HG02973 (cell line): ENCODE data around the gene PRR16.
"Not testable (repeated sequence)": the region's sequence is repeated elsewhere in the genome, so short reads cannot be mapped to it uniquely, and the experiment has no call there.

Experiments used
- ATAC-seq: cut with Tn5 transposase; IDR thresholded peaks from one replicate; pipeline ENCODE4 v1.9.1; 2021; ENCODE audit warnings: moderate library complexity; ENCODE audit not compliant: unreplicated experiment

The PRR16 gene

DNA sequence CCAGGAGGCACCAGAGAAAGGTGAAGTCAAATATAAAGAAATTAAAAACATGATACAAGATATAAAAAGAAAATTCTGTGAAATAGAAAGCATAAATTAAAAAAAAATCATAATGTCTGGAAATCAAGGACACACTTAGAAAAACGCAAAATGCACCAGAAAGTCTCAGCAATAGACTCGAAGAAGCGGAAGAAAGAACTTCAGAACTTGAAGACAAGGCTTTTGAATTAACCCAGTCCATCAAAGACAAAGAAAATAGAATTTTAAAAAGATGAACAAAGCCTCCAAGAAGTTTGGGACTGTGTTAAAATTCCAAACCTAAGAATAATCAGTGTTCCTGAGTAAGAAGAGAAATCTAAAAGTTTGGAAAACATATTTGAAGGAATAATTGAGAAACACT lies 168.3 kb downstream of the PRR16 start:
- no peak for ATAC-seq

GRCh38 chr5:120638449-120638848 lies 174.3 kb downstream of the PRR16 start:
- ATAC-seq = no peak

- ATAC-seq = no peak
These were observed 176.7 kb downstream of the PRR16 start for GRCh38 chr5:120640778-120641177.

- ATAC-seq = no peak
These were observed 180.4 kb downstream of the PRR16 start for GRCh38 chr5:120644516-120644915.

DNA sequence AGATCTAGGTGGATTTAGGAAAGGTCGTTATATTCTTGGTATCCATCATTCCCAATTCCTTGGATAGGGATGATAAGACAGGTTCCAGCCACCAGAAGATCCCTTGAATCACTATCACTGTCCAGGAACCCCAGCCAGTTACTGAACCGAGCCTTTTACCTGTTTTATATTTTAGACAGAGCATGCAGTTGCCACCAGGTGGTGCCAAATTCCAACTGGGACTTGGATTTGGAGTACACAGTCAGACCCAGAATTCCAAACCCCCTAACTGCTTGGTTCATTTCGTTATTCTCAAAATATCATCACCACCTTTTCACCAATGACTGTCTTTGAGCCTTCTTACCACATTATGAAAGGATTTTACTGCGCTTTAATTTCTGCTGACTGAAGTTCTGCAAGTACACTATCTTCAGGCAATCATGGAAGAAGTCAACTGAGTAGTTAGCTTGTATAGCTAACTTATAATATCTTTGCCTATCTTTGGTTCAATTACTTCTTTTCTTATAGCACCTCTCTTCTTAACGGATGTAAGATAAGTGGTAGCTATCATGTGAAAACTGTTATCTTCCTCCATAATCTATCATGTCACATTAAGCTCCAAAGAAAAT lies 191.8 kb downstream of the PRR16 start:
- peak; percentile 82 for ATAC-seq

DNA sequence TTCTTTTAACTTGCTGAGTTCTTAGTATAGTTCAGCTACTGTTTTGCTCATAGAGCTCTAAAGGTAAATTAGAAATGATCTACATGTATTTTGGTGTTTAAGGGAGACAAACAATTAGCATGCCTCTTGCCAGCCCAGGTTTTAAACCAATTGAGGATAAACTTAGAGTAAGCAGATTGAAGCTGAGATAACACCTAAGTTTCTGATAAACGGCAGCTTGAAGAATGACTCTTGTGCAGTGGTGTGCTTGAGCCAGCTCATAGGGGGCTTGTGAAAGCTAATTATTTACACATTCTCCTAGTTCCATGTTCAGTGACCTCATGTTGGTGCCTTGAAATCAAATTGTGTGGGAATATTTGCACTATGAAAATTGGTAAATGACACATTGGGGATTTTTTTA lies 193.0 kb downstream of the PRR16 start:
- ATAC-seq = no peak

DNA sequence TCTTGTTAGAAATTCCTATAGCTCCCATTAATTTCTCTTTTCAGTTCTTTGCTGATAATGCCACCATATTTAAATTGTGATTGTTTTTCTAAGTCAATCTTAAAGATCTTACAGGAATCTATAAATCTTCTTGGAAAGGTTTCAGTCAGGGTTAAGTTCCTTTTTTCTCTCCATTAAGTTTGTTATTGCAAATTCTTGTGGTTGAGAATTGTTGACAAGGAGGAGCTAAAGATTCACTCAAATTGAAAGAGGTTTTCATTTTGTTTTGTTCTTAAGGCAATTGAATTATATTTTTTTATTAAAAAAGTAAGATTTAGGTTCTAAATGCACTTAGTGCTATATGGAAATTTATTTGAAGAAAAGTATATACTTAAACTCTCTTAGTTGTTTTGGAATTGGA lies 213.4 kb downstream of the PRR16 start:
- no peak for ATAC-seq

DNA sequence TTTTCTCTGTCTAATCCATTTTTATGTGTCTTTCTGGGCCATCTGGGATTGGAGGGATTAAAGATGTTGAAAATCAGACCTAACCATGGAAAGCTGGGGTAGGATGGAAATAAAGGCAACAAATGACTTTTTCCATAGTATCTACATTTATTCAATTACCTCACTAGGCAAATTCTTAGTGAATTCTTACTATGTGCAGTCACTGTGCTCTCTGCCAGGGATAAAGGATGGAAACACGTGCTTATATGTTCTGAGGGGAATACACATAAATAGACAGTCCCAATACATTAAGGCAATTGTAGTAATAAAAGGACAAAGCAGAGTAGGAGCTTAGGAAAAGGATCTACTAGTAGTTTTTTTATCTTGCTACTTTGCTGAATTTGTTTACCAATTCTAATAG lies 214.2 kb downstream of the PRR16 start:
- ATAC-seq = no peak

- no peak for ATAC-seq
These were observed 218.8 kb downstream of the PRR16 start for GRCh38 chr5:120682851-120683250.

DNA sequence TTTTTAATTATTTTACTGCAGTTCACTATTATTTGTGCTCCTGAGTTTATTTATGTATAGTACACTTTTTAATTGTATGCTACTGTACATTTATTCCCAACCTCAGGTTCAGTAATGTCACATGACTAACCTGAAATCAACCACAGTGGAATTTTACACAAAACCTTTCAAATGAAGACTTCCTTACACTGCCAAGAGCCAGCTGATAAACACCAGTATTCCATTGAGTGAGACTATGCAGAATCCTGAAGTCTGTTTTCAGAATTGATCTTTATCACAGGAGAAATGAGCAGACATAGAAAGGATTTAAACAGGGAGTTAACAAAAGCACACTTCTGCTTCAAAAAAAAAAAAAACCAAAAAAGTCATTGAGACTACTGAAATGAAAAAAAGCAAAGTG lies 219.5 kb downstream of the PRR16 start:
- ATAC-seq = no peak

DNA sequence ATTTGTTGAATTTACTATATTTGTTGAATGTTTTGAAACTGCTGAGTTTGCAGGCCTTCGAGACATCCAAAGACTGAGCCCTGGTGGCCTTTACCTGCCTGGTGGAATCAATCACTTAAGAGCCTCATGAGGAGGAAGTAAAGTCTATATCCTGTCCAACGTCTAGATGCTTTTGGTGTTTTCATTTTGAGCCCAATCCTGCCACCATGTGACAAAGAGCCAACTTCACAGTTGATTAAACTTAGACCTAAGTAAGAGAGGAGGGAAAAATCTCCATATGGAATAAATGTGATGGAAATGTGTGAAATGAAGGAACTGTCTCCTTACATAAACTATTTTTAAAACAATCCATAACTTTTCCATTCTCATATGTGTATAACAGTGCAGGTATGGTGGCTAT lies 220.1 kb downstream of the PRR16 start:
- ATAC-seq = no peak

GRCh38 chr5:120684749-120685415 lies 220.8 kb downstream of the PRR16 start:
- ATAC-seq = no peak

GRCh38 chr5:120690621-120691407 lies 226.7 kb downstream of the PRR16 start:
- no peak for ATAC-seq

DNA sequence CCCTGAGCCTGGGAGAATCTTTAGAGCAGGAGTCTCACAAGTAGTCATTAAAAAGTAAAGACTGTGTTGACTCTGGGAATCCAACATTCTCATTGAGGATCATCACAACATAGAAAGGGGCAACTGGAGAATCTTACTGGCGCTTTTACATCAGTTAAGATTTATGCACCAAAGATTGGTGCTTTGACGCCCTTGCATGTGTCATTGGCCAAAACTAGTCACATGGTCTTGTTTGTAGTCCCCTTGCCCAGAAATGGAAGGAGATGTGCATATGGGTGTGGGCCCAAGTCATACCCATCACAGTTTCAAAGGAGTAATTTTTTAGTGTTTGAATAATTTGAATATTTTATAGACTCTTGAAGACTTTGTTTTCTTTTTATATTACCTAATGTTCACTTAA lies 228.2 kb downstream of the PRR16 start:
- no peak for ATAC-seq

- ATAC-seq = no peak
These were observed 231.3 kb downstream of the PRR16 start for GRCh38 chr5:120695368-120695880.

DNA sequence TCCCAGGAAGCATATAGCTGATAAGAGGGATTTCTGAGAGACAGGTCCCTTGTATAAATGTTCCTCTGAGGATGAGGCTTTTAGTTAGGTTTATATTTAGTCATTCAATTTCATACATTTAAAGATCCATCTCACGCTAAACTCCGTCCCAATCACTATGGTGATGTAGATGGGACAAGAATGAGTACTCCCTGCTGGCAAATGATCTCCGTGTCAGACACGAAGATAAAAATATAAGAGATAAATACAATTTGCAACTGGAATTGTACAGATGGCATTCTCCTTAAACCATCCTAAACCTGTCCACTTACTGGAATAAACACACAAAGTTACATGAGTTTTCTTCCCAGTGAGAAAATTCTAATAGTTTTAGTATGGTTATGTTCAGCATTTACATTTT lies 233.0 kb downstream of the PRR16 start:
- no peak for ATAC-seq

DNA sequence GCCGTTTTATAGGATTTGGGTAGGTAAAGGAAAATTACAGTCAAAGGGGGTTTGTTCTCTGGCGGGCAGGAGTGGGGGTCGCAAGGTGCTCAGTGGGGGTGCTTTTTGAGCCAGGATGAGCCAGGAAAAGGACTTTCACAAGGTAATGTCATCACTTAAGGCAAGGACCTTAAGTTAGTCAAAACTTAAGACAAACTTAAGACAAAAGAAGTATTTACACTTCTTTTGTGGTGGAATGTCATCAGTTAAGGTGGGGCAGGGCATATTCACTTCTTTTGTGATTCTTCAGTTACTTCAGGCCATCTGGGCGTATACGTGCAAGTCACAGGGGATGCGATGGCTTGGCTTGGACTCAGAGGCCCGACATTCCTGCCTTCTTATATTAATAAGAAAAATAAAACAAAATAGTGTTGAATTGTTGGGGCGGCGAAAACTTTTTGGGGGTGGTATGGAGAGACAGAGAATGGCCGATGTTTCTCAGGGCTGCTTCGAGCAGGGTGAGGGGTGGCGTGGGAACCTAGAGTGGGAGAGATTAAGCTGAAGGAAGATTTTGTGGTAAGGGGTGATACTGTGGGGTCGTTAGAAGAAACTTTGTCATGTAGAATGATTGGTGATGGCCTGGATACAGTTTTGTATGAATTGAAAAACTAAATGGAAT lies 233.7 kb downstream of the PRR16 start:
- not testable (repeated sequence) for ATAC-seq

- ATAC-seq = not testable (repeated sequence)
These were observed 236.6 kb downstream of the PRR16 start for GRCh38 chr5:120700653-120701052.

GRCh38 chr5:120702817-120703538 lies 238.9 kb downstream of the PRR16 start:
- not testable (repeated sequence) for ATAC-seq

- ATAC-seq = no peak
These were observed 240.0 kb downstream of the PRR16 start for GRCh38 chr5:120703918-120704587.
